ENCODE data around the gene ADAM33.

The ADAM33 gene

GRCh38 chr20:3627476-3627875 is 54.3 kb downstream of the ADAM33 start:
- no peak overlapping the region for H3K27ac ChIP-seq
- H3K4me3 ChIP-seq: no peak overlapping the region

- H3K4me3 ChIP-seq: no peak overlapping the region
- H3K27ac ChIP-seq: no peak overlapping the region
Measured at GRCh38 chr20:3622406-3622805, 59.4 kb downstream of the ADAM33 start.

GRCh38 chr20:3621111-3621510 is 60.7 kb downstream of the ADAM33 start:
- Histone ChIP-seq H3K4me3 (no peak overlapping the region), H3K27ac (no peak overlapping the region)
